HCT116 (cell line): Measurements from ENCODE around the gene ZNF823.

Experiments
- EGR1 ChIP-seq: IDR thresholded peaks from 2 replicates; pipeline ENCODE4 v1.6.1; 2012; ENCODE audit warnings: low read depth
- EZH2phosphoT487 ChIP-seq: fragments of 200-600 bp; IDR thresholded peaks from 2 replicates; pipeline ENCODE4 v1.6.1; 2018; ENCODE audit warnings: antibody characterized with exemption, borderline replicate concordance
- RAD21 ChIP-seq: IDR thresholded peaks from 2 replicates; pipeline ENCODE4 v1.6.1; 2012; ENCODE audit warnings: low read depth, mild to moderate bottlenecking
- SRF ChIP-seq: IDR thresholded peaks from 2 replicates; pipeline ENCODE4 v1.6.1; 2012; ENCODE audit warnings: low read depth
- ZFX ChIP-seq: fragments of 450-650 bp; IDR thresholded peaks from 2 replicates; pipeline ENCODE4 v1.6.1; 2017
- TF ChIP-seq, protein P1 (sequence below), 3 experiments: fragments of 200-600 bp in 1 of 3; sonication (generic) in 1 of 3; IDR thresholded peaks in 2 of 3; conservative IDR thresholded peaks in 1 of 3; 2 replicates each; pipeline ENCODE4 v1.5.1; 2012 to 2017; ENCODE audit warnings: low read depth in 2 of 3, low read length in 2 of 3, antibody characterized with exemption in 1 of 3, borderline replicate concordance in 1 of 3, control low read depth in 1 of 3, mild to moderate bottlenecking in 1 of 3, mixed read lengths in 1 of 3, mixed run types in 1 of 3, moderate library complexity in 1 of 3; ENCODE audit not compliant: insufficient read depth in 1 of 3

DNA sequence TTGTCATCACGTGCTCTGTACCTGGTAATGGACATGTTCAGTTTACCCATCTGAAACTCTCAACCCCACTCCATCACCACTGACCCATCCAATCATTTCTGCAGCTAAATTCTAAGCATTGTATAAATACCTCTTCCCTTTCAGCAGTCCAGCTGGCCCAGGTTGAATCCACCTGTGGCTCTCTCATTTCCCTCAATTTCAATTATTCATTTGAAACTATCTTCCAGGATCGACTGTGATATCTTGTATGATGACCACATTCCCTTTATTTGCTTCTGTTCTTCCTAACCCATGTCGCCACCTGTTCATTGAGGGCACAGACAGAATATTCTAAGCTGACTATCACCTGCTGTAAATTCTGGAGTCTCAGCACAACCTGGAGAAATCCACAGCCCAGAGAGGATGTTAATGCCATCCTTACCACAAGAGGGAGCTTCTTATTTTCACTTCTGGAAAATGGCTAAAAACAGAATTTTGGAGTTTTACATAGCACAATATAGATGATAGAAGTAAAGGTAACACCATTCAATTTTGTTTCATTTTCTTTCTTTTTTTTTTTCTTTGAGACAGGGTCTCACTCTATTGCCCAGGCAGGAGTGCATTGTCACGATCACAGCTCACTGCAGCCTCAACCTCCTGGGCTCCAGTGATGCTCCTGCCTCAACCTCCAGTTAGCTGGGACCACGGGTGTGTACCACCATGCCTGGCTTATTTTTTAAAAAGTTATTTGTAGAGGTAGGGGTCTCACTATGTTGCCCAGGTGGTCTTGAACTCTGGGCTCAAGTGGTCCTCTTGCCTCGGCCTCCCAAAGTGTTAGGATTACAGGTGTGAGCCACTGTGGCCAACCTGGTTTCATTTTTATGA is 38.6 kb downstream of the ZNF823 start:
- TF ChIP-seq, protein P1, sequence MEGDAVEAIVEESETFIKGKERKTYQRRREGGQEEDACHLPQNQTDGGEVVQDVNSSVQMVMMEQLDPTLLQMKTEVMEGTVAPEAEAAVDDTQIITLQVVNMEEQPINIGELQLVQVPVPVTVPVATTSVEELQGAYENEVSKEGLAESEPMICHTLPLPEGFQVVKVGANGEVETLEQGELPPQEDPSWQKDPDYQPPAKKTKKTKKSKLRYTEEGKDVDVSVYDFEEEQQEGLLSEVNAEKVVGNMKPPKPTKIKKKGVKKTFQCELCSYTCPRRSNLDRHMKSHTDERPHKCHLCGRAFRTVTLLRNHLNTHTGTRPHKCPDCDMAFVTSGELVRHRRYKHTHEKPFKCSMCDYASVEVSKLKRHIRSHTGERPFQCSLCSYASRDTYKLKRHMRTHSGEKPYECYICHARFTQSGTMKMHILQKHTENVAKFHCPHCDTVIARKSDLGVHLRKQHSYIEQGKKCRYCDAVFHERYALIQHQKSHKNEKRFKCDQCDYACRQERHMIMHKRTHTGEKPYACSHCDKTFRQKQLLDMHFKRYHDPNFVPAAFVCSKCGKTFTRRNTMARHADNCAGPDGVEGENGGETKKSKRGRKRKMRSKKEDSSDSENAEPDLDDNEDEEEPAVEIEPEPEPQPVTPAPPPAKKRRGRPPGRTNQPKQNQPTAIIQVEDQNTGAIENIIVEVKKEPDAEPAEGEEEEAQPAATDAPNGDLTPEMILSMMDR (IDR thresholded peaks at IDR 0.05 in 2 of 3, conservative IDR thresholded peaks at IDR 0.05 in 1 of 3; ENCODE audit: borderline replicate concordance in 1 of 3, insufficient read depth in 1 of 3, low read depth in 2 of 3, low read length in 2 of 3), result peak; percentile 56 to 80 (median 67); a peak in 5 of 6 replicates
- TF ChIP-seq EZH2phosphoT487 (no peak), SRF (no peak), RAD21 (peak; percentile 52), ZFX (no peak), EGR1 (no peak)
